Ovary (tissue), 3 donors: ENCODE results near the gene CERS6.
"Not testable (repeated sequence)": the region's sequence is repeated elsewhere in the genome, so short reads cannot be mapped to it uniquely, and the experiment has no call there.

Experiments used
- POLR2A ChIP-seq: fragments of 450-650 bp; IDR thresholded peaks from one replicate; pipeline ENCODE4 v1.6.1; 2017; ENCODE audit warnings: antibody characterized with exemption, mild to moderate bottlenecking, moderate library complexity
- TF ChIP-seq, protein P1 (sequence below), 3 donors: fragments of 450-650 bp in 2 of 3; fragments of 200-600 bp in 1 of 3; IDR thresholded peaks; one replicate each; pipeline versions ENCODE4 v1.5.1 to v1.8.0; 2016 to 2022; ENCODE audit warnings: antibody characterized with exemption in 3 of 3, mild to moderate bottlenecking in 1 of 3
- donor health status: DM: no; HTN: no; CAD: no.

DNA sequence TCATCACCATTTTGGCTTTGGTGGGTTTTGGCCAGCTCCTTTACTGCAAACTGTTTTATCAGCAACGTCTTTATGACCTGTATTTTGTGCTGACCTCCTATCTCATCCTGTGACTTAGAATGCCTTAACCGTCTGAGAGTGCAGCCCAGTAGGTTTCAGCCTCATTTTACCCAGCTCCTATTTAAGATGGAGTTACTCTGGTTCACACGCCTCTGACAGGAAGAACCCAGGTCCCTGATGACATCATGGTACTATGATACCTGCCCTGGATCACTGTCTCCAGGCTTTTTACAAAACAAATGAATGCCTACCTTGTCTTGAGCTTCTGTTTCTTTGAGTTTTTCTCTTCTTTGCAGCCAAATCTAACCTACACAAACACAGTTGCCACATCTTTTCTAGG, 208.6 kb downstream of the CERS6 start:
- TF ChIP-seq, protein P1, sequence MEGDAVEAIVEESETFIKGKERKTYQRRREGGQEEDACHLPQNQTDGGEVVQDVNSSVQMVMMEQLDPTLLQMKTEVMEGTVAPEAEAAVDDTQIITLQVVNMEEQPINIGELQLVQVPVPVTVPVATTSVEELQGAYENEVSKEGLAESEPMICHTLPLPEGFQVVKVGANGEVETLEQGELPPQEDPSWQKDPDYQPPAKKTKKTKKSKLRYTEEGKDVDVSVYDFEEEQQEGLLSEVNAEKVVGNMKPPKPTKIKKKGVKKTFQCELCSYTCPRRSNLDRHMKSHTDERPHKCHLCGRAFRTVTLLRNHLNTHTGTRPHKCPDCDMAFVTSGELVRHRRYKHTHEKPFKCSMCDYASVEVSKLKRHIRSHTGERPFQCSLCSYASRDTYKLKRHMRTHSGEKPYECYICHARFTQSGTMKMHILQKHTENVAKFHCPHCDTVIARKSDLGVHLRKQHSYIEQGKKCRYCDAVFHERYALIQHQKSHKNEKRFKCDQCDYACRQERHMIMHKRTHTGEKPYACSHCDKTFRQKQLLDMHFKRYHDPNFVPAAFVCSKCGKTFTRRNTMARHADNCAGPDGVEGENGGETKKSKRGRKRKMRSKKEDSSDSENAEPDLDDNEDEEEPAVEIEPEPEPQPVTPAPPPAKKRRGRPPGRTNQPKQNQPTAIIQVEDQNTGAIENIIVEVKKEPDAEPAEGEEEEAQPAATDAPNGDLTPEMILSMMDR (IDR thresholded peaks at IDR 0.05), result not testable (repeated sequence)
- not testable (repeated sequence) for TF ChIP-seq POLR2A
